ENCODE data around the gene ABHD5.

ABHD5 gene

DNA sequence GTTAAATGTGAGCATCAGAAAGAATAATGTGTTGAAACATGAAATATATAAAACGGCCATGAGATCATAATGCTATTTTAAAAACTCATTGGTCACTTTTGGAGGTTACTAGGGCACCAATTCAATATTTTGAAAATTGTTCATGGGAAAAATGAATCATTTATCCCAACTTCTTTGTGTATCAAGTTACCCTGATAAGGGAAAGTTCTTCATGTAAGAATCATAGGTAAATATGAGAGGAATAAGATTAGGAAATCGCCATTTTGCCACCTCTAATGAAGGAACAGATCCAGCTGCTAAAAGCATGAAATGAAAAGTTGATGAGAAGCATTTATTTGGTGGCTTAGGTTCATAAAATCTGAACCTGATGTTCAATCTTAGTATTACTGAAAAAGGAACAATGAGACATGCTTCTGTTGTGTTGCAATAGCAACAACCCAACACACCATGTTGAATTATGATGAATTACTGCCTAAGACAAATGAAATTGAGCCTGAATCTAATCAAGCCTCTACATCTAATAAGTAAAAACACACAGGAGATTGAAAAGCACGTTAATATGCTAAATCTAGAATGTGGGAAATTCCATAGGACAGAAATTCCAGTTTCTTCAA, 32.5 kb downstream of the ABHD5 start:
- TF ChIP-seq, protein P1, sequence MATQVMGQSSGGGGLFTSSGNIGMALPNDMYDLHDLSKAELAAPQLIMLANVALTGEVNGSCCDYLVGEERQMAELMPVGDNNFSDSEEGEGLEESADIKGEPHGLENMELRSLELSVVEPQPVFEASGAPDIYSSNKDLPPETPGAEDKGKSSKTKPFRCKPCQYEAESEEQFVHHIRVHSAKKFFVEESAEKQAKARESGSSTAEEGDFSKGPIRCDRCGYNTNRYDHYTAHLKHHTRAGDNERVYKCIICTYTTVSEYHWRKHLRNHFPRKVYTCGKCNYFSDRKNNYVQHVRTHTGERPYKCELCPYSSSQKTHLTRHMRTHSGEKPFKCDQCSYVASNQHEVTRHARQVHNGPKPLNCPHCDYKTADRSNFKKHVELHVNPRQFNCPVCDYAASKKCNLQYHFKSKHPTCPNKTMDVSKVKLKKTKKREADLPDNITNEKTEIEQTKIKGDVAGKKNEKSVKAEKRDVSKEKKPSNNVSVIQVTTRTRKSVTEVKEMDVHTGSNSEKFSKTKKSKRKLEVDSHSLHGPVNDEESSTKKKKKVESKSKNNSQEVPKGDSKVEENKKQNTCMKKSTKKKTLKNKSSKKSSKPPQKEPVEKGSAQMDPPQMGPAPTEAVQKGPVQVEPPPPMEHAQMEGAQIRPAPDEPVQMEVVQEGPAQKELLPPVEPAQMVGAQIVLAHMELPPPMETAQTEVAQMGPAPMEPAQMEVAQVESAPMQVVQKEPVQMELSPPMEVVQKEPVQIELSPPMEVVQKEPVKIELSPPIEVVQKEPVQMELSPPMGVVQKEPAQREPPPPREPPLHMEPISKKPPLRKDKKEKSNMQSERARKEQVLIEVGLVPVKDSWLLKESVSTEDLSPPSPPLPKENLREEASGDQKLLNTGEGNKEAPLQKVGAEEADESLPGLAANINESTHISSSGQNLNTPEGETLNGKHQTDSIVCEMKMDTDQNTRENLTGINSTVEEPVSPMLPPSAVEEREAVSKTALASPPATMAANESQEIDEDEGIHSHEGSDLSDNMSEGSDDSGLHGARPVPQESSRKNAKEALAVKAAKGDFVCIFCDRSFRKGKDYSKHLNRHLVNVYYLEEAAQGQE (IDR thresholded peaks at IDR 0.05; ENCODE audit: insufficient read depth in 1 of 2, low read depth in 2 of 2, low read length in 2 of 2) = no peak
- TF ChIP-seq POLR2AphosphoS5 (IDR thresholded peaks at IDR 0.05; ENCODE audit: low read depth, low read length) (no peak), FOXP2 (optimal IDR thresholded peaks at IDR 0.05; ENCODE audit: borderline replicate concordance, extremely low read depth, extremely low read length, insufficient read depth) (no peak), SIN3A (IDR thresholded peaks at IDR 0.05; ENCODE audit: borderline replicate concordance, insufficient read depth, low read length) (no peak), TAF1 (IDR thresholded peaks at IDR 0.05; ENCODE audit: borderline replicate concordance, insufficient read depth, low read length) (no peak)

- TF ChIP-seq, protein P1 (IDR thresholded peaks at IDR 0.05; ENCODE audit: insufficient read depth in 1 of 2, low read depth in 2 of 2, low read length in 2 of 2) = no peak
- no peak for TF ChIP-seq POLR2AphosphoS5 (IDR thresholded peaks at IDR 0.05; ENCODE audit: low read depth, low read length)
- TF ChIP-seq TAF1 (IDR thresholded peaks at IDR 0.05; ENCODE audit: borderline replicate concordance, insufficient read depth, low read length) = no peak
- no peak for TF ChIP-seq SIN3A (IDR thresholded peaks at IDR 0.05; ENCODE audit: borderline replicate concordance, insufficient read depth, low read length)
- TF ChIP-seq FOXP2 (optimal IDR thresholded peaks at IDR 0.05; ENCODE audit: borderline replicate concordance, extremely low read depth, extremely low read length, insufficient read depth) = no peak
These were observed 35.8 kb downstream of the ABHD5 start for GRCh38 chr3:43726521-43726920.

DNA sequence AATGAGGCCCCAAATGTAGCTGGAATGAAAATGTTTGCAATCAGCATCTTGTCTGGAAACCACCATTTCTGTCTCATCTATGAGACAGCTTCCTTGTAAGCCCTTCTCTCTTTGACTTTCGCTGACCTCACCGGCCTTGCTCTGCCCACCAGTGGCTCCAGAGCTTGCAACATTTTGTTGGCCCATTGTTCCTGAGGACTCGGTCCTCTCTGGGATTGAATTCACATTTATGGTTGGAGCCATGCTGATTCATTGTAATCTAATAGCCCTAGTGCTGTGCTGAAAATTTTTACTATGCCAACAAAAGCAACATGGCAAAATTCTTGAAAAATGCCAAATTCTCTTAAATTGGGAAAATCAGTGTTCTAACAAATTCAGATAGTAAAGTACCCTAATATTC, 37.2 kb downstream of the ABHD5 start:
- TF ChIP-seq POLR2AphosphoS5 (IDR thresholded peaks at IDR 0.05; ENCODE audit: low read depth, low read length) = no peak

DNA sequence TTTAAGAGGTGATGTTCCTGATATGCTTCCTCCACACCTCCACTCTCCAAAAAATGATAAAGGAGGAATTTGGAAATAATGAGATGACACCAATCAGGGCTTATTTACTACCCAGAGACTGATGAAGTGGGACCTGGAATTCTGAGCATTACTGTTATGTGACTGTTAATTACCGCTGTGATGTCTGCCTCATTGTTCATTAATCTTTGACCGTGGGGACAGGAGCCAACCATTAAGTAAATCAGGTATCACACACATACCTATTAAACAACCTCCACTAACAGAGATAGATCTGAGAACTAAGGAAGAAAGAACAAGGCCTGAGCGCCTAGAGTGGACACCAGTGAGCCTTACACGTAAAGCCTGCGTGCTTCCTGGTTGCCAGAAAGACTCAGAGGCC, 37.7 kb downstream of the ABHD5 start:
- TF ChIP-seq FOXP2 (optimal IDR thresholded peaks at IDR 0.05; ENCODE audit: borderline replicate concordance, extremely low read depth, extremely low read length, insufficient read depth) (no peak), POLR2AphosphoS5 (IDR thresholded peaks at IDR 0.05; ENCODE audit: low read depth, low read length) (no peak), TAF1 (IDR thresholded peaks at IDR 0.05; ENCODE audit: borderline replicate concordance, insufficient read depth, low read length) (no peak), SIN3A (IDR thresholded peaks at IDR 0.05; ENCODE audit: borderline replicate concordance, insufficient read depth, low read length) (no peak)
- TF ChIP-seq, protein P1 (IDR thresholded peaks at IDR 0.05; ENCODE audit: insufficient read depth in 1 of 2, low read depth in 2 of 2, low read length in 2 of 2) = no peak

GRCh38 chr3:43728947-43729346, 38.2 kb downstream of the ABHD5 start:
- no peak for TF ChIP-seq TAF1 (IDR thresholded peaks at IDR 0.05; ENCODE audit: borderline replicate concordance, insufficient read depth, low read length)
- TF ChIP-seq FOXP2 (optimal IDR thresholded peaks at IDR 0.05; ENCODE audit: borderline replicate concordance, extremely low read depth, extremely low read length, insufficient read depth) = no peak
- TF ChIP-seq SIN3A (IDR thresholded peaks at IDR 0.05; ENCODE audit: borderline replicate concordance, insufficient read depth, low read length) = no peak
- TF ChIP-seq, protein P1 (IDR thresholded peaks at IDR 0.05; ENCODE audit: insufficient read depth in 1 of 2, low read depth in 2 of 2, low read length in 2 of 2) = no peak
- no peak for TF ChIP-seq POLR2AphosphoS5 (IDR thresholded peaks at IDR 0.05; ENCODE audit: low read depth, low read length)

Measured in PFSK-1 (cell line).